ENCODE measurements around the gene NEK7. TPM values are rescaled to one million over a fixed set of nuclear protein-coding genes. Genes with fewer than 3 reads are reported as not detected.
"Not testable (repeated sequence)": the region's sequence is repeated elsewhere in the genome, so short reads cannot be mapped to it uniquely, and the experiment has no call there.

The NEK7 gene
- total RNA-seq, 2 experiments from 2014 or later, result 61.5 to 63.2 TPM

DNA sequence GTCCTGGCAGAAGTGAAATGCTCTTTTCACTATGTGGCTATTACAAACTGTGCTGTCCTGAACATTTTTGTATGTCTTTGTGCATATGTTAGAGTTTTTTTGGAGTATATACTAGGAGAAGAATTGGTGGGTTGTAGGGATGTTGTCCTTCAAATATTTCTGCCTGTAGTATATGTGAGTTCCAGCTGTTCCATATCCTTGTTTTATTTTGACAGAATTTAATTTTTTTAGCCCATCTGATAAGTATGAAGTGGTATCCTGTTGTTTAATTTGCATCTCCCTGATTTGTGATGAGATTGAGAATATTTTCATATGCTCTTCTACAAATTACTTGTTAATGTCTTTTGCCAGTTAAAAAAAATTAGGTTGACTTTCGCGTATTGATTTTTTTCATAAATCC is 34.3 kb downstream of the NEK7 start:
- ATAC-seq (no peak), DNase-seq (no peak)
- Mint-ChIP-seq H3K4me3 (no peak overlapping the region), H3K27me3 (ENCODE audit: low read depth) (no peaks in the 10 kb centered on the region), H3K4me1 (ENCODE audit: low read depth) (peaks cover 62% of the 10 kb centered on the region), H3K9me3 (ENCODE audit: insufficient read depth) (no peaks in the 10 kb centered on the region), H3K27ac (no peak overlapping the region), H3K36me3 (ENCODE audit: low read depth) (peaks cover 21% of the 10 kb centered on the region)
- ChIA-PET POLR2A (no interaction called here), CTCF (no interaction called here)

DNA sequence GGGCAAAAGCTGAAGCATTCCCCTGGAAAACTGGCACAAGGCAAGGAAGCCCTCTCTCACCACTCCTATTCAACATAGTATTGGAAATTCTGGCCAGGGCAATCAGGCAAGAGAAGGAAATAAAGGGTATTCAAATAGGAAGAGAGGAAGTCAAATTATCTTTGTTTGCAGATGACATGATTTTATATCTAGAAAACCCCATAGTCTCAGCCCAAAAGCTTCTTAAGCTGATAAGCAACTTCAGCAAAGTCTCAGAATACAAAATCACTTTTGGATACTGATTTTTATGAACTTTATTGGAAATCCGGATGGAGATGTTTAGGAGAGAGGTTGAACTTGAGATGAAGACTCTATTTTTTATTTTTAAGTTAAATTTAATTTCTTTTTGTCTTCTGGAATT is 37.1 kb downstream of the NEK7 start:
- DNase-seq; ATAC-seq; H3K9me3 Mint-ChIP-seq (ENCODE audit: insufficient read depth); CTCF ChIA-PET; H3K4me3 Mint-ChIP-seq; POLR2A ChIA-PET; H3K27ac Mint-ChIP-seq; H3K27me3 Mint-ChIP-seq (ENCODE audit: low read depth): not testable (repeated sequence)
- Mint-ChIP-seq H3K36me3 (ENCODE audit: low read depth) (peaks cover 12% of the 10 kb centered on the region), H3K4me1 (ENCODE audit: low read depth) (peaks cover 49% of the 10 kb centered on the region)

DNA sequence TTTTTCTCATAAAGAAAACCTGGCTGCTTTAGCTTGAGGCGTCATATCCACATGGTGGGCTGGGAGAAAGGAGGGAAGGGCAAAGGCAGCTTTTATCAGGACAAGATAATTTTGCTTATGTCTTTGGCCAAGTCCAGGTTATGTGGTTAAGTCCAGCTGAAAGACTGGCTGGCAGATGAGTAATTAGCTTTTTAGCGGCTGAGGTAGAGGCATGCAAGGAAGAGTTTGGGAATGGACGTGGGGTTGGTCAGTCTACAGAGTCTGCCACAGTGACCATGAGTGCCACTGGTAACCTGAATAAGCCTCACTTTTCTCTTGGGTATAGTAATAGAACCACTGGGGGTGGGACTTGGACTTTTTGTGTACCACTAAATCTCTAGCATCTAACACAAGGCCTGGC is 39.8 kb downstream of the NEK7 start:
- Mint-ChIP-seq H3K27ac (no peak overlapping the region), H3K4me1 (ENCODE audit: low read depth) (peaks cover 53% of the 10 kb centered on the region), H3K36me3 (ENCODE audit: low read depth) (peaks cover 16% of the 10 kb centered on the region), H3K9me3 (ENCODE audit: insufficient read depth) (no peaks in the 10 kb centered on the region), H3K27me3 (ENCODE audit: low read depth) (no peaks in the 10 kb centered on the region), H3K4me3 (no peak overlapping the region)
- POLR2A ChIA-PET, result interaction anchor here (0.5 kb wide), 1 partner anchor 9 kb away, joined by 3 read pairs; no protein-coding TSS in a partner anchor
- CTCF ChIA-PET, result interaction anchor here (0.9 to 1.3 kb wide), 4 partner anchors 11 to 124 kb away, joined by 3 to 4 read pairs (median 4); no protein-coding TSS in a partner anchor
- DNase-seq (no peak), ATAC-seq (no peak)

DNA sequence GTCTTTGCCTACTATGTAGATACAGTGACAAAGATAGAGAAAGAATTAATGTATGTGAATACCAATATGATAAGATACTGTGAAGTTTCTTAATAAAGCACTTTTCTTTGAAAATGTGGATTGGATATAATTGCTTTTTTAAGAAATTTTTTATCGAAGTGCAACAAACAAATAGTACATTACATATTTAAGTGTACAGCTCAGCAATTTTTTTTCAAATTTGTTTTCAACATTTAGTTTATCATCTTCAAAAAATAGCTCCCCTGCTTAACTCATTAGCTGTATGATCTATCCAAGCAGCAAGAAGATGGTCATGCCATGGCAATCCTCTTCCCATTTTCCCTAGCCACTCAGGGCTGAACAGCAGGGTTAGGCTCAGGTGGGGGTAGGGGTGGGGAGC is 40.5 kb downstream of the NEK7 start:
- no peak overlapping the region for H3K27ac Mint-ChIP-seq
- POLR2A ChIA-PET, result interaction anchor here (0.5 kb wide), 1 partner anchor 8 kb away, joined by 3 read pairs; no protein-coding TSS in a partner anchor
- H3K27me3 Mint-ChIP-seq (ENCODE audit: low read depth), result no peaks in the 10 kb centered on the region
- no peak for DNase-seq
- H3K4me1 Mint-ChIP-seq (ENCODE audit: low read depth), result peaks cover 57% of the 10 kb centered on the region
- CTCF ChIA-PET, result interaction anchor here (1.1 kb wide), 1 partner anchor 29 kb away, joined by 4 read pairs; no protein-coding TSS in a partner anchor
- H3K36me3 Mint-ChIP-seq (ENCODE audit: low read depth), result peaks cover 18% of the 10 kb centered on the region
- no peak overlapping the region for H3K4me3 Mint-ChIP-seq
- ATAC-seq, result no peak
- no peaks in the 10 kb centered on the region for H3K9me3 Mint-ChIP-seq (ENCODE audit: insufficient read depth)

DNA sequence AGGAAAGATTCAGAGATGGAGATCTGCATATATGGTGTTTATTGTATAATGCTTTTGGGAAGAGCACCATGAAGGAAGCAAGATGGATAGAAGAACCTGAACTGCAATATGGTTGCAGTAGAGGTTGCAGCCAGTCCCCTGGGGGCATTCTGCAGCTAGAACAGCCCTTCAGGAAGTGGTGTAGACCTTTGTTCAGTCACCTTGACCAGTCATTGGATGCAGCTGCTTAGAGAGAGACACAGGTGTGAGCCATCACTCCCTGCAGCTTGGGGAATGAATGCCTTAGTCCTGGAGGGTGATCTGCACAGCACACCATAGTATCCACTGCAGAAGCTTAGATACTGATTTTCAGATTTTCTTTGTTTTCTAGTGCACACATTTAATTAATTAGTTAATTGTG is 42.3 kb downstream of the NEK7 start:
- Mint-ChIP-seq H3K9me3 (ENCODE audit: insufficient read depth) (no peaks in the 10 kb centered on the region), H3K27me3 (ENCODE audit: low read depth) (no peaks in the 10 kb centered on the region), H3K36me3 (ENCODE audit: low read depth) (peaks cover 24% of the 10 kb centered on the region), H3K4me3 (no peak overlapping the region), H3K27ac (no peak overlapping the region), H3K4me1 (ENCODE audit: low read depth) (peaks cover 55% of the 10 kb centered on the region)
- CTCF ChIA-PET, result interaction anchor here (1.4 to 1.9 kb wide), 2 partner anchors 11 to 41 kb away, joined by 3 to 7 read pairs; no protein-coding TSS in a partner anchor
- ATAC-seq, result peak; percentile 42
- POLR2A ChIA-PET, result no interaction called here
- no peak for DNase-seq

DNA sequence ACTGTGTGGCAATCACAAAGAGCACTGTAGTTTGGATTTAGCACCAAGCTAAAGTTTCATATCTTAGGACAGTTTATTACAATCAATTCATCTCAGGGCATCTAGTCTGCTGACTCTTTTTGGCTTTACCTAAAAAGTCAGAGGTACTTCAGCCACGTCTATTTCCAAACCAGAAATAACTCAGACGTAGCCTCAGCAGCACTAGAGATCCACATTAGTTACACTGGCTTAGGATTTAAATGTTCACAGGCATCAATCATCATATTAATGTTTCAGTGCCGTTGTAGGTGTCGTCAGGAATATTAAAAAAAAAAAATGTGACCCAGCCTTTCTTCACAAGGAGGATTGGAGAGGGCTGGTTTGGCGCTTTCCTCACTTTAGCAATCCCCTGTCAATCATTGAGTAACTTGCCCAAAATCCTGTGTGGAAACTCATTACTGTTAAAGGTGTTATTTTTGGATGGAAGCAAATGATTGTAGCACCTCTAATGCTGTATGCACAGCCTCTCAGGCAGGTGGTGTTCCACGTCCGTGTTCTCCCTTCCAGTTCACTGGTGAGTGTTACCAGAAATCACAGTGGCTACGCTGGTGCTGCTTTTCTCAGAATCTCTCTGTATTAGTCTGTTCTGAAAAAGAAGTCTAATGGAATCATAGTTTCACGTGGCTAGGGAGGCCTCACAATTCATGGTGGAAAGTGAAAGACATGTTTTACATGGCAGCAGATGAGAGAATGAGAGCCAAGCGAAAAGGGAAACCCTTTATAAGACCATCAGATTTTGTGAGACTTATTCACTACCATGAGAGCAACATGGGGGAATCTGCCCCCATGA is 45.4 kb downstream of the NEK7 start:
- POLR2A ChIA-PET, result no interaction called here
- ATAC-seq (peak; percentile 61), DNase-seq (no peak)
- Mint-ChIP-seq H3K9me3 (ENCODE audit: insufficient read depth) (no peaks in the 10 kb centered on the region), H3K27me3 (ENCODE audit: low read depth) (no peaks in the 10 kb centered on the region), H3K27ac (peak overlapping the region; percentile 20), H3K4me1 (ENCODE audit: low read depth) (peaks cover 54% of the 10 kb centered on the region), H3K4me3 (no peak overlapping the region), H3K36me3 (ENCODE audit: low read depth) (peaks cover 24% of the 10 kb centered on the region)
- CTCF ChIA-PET, result interaction anchor here (1.3 to 1.4 kb wide), 2 partner anchors 10 to 14 kb away, joined by 4 read pairs; no protein-coding TSS in a partner anchor

DNA sequence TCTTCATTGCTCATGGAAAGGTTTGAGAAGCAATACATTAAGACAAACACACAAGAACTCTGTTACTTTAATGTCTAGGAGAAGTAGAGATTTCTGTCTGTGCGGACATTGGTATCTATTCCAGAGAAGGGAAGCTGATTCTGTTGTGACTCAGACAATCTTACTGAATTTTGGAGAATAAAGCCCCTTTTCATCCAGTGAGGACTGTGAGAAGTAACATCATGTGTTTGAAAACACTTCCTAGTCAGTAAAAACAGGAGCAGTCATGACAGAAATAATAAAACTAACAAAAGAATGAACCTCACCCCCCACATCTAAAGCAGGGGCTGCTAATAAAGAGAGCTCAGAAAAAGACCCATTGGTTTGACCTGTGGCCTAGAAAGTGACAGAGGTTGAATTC is 46.6 kb downstream of the NEK7 start:
- POLR2A ChIA-PET, result interaction anchor here (0.6 to 0.7 kb wide), 2 partner anchors 42 to 460 kb away, joined by 3 read pairs; no protein-coding TSS in a partner anchor
- H3K27ac Mint-ChIP-seq, result no peak overlapping the region
- H3K36me3 Mint-ChIP-seq (ENCODE audit: low read depth), result peaks cover 24% of the 10 kb centered on the region

DNA sequence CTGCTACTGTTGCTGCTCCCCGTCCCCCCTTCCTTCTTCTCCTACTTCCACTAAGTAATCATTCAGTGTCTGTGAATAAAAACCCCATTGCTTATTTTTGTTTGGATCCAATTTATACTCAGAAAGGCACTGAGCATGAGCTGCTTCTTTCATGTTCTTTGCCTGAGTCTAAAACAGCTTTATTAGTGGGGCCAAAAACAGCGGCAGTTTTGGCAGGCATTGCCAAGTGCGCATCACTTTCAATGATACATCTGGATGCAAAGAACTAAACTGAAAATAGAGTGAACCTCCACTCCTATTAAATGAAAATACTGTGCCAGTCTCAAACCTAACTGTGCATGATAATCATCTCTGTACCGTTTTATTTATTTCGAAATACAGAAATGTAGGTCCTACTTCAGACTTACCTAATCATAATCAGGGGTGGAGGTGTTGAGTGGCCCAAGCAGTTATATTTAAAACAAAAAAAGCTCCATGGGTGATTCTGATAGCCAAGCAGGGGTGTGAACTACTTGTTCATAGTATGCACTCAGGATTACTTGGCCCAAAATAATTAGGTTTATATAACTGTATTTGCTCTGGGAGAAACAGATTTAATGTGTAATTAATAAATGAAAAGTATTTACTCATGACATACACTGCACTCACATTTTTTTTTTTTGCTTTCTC is 48.4 kb downstream of the NEK7 start:
- H3K27ac Mint-ChIP-seq, result no peak overlapping the region
- no peak for ATAC-seq
- ChIA-PET CTCF (no interaction called here), POLR2A (interaction anchor here (0.7 kb wide), 1 partner anchor 8 kb away, joined by 3 read pairs; no protein-coding TSS in a partner anchor)
- H3K9me3 Mint-ChIP-seq (ENCODE audit: insufficient read depth), result no peaks in the 10 kb centered on the region
- H3K4me1 Mint-ChIP-seq (ENCODE audit: low read depth), result peaks cover 32% of the 10 kb centered on the region
- no peaks in the 10 kb centered on the region for H3K27me3 Mint-ChIP-seq (ENCODE audit: low read depth)
- DNase-seq, result no peak
- H3K4me3 Mint-ChIP-seq, result no peak overlapping the region
- peaks cover 24% of the 10 kb centered on the region for H3K36me3 Mint-ChIP-seq (ENCODE audit: low read depth)

More for the DNA sequence above, 46.6 kb downstream of the NEK7 start:
- H3K27me3 Mint-ChIP-seq (ENCODE audit: low read depth), result no peaks in the 10 kb centered on the region
- H3K9me3 Mint-ChIP-seq (ENCODE audit: insufficient read depth), result no peaks in the 10 kb centered on the region
- H3K4me3 Mint-ChIP-seq, result no peak overlapping the region
- peaks cover 45% of the 10 kb centered on the region for H3K4me1 Mint-ChIP-seq (ENCODE audit: low read depth)
- DNase-seq (no peak), ATAC-seq (no peak)
- CTCF ChIA-PET, result interaction anchor here (0.7 to 1.2 kb wide), 2 partner anchors 11 to 27 kb away, joined by 3 read pairs; no protein-coding TSS in a partner anchor

DNA sequence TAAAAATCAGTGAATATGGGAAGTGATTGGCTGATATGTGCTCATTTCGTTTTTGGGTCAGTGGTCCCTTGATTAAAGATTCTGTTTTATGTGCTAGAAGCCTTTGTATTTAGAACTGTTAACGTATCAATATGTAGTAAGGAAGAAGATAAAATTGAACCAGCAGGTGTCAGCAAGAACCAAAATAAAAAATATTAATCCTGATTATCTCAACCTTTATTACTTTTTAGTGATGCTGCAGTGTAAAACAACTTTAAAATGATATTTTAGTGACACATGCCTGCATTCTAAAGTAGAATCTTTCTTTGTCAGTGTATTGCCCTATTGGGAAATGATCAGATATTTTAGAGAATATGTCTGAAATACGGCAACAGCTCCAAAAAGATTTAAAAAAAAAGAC is 49.5 kb downstream of the NEK7 start:
- no peak for ATAC-seq

DNA sequence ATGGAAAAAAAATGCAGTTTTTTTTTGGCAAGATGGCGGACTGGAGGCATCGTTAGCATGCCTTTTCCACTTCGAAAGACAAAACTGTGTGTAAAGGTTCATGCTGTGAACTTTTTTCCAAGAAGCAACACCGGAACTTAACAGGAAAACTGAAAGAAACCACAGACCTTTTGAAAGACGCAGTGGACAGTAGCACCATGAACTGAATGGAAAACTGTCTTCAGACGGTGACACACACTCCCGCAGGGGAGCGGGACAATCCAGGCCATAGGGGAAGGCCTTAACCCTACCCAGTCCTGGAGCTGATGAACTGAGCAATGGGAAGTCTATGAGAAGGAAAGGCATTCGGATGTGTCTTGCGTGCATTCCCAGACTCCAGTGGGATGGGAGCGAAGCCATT is 54.9 kb downstream of the NEK7 start:
- Mint-ChIP-seq H3K9me3 (ENCODE audit: insufficient read depth) (peaks cover 27% of the 10 kb centered on the region), H3K27me3 (ENCODE audit: low read depth) (no peaks in the 10 kb centered on the region), H3K36me3 (ENCODE audit: low read depth) (peaks cover 39% of the 10 kb centered on the region), H3K4me1 (ENCODE audit: low read depth) (no peaks in the 10 kb centered on the region), H3K27ac (no peak overlapping the region), H3K4me3 (no peak overlapping the region)
- CTCF ChIA-PET, result no interaction called here
- DNase-seq (no peak), ATAC-seq (no peak)
- POLR2A ChIA-PET, result no interaction called here

More for the DNA sequence above, 49.5 kb downstream of the NEK7 start:
- DNase-seq, result no peak
- Mint-ChIP-seq H3K9me3 (ENCODE audit: insufficient read depth) (no peaks in the 10 kb centered on the region), H3K27me3 (ENCODE audit: low read depth) (no peaks in the 10 kb centered on the region), H3K36me3 (ENCODE audit: low read depth) (peaks cover 21% of the 10 kb centered on the region), H3K4me1 (ENCODE audit: low read depth) (peaks cover 25% of the 10 kb centered on the region), H3K27ac (no peak overlapping the region), H3K4me3 (no peak overlapping the region)
- ChIA-PET CTCF (no interaction called here), POLR2A (no interaction called here)

DNA sequence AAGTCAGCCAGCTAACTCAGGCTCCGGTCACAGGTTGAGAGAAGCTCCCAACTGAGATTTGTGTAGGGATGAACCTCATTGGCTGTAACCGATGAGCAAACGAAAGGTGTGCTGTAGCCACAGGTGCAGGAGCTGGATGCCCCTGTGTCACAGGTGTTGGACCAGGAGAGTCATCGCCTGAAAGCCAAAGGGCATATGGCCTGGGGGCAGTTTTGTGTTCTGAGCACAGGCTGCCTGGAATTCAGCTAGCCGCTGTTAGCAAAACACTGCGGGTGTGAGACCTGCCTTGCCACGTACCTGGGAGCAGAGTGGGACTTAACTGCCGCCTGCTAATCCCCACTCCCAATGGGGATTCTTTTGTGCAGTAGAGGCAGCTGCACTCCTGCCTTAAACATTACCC is 55.3 kb downstream of the NEK7 start:
- ChIA-PET CTCF (no interaction called here), POLR2A (interaction anchor here (0.6 kb wide), 1 partner anchor 368 kb away, joined by 3 read pairs; no protein-coding TSS in a partner anchor)
- Mint-ChIP-seq H3K36me3 (ENCODE audit: low read depth) (peaks cover 39% of the 10 kb centered on the region), H3K4me1 (ENCODE audit: low read depth) (no peaks in the 10 kb centered on the region), H3K27ac (no peak overlapping the region), H3K9me3 (ENCODE audit: insufficient read depth) (peaks cover 32% of the 10 kb centered on the region), H3K4me3 (no peak overlapping the region), H3K27me3 (ENCODE audit: low read depth) (no peaks in the 10 kb centered on the region)
- ATAC-seq, result no peak
- no peak for DNase-seq

DNA sequence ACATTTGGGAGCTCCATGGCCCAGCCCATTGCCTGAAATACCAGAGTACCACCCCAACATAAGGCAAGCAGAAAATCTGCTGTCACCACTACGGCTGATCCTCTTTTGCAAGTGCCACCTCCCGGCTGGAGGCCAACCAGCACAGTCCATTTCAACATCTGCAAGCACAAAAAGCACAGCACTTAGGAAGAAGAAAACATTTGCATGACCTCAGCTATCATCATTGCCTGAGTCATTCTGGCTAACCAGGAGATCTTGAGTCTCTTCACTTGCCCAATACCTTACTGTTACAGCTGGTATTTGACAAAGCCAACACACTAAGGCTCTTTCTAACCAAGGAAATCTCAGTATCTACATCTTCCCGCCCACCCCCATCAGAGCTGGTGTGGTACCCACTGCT is 55.9 kb downstream of the NEK7 start:
- ChIA-PET POLR2A (interaction anchor here (0.6 kb wide), 1 partner anchor 368 kb away, joined by 3 read pairs; no protein-coding TSS in a partner anchor), CTCF (no interaction called here)
- DNase-seq (no peak), ATAC-seq (no peak)
- no peak overlapping the region for H3K4me3 Mint-ChIP-seq
- H3K27ac Mint-ChIP-seq, result no peak overlapping the region
- no peaks in the 10 kb centered on the region for H3K27me3 Mint-ChIP-seq (ENCODE audit: low read depth)
- peaks cover 35% of the 10 kb centered on the region for H3K9me3 Mint-ChIP-seq (ENCODE audit: insufficient read depth)
- H3K4me1 Mint-ChIP-seq (ENCODE audit: low read depth), result no peaks in the 10 kb centered on the region
- peaks cover 39% of the 10 kb centered on the region for H3K36me3 Mint-ChIP-seq (ENCODE audit: low read depth)

Measured in activated CD8-positive, alpha-beta T cell treated with anti-CD3 and anti-CD28 coated beads, Interleukin-2, amount 10 ng/mL, durations not matched to agents 7 days and 5 days (primary cell).